Neural cell (in vitro differentiated cells): ENCODE results near the gene PRELID2.

Experiments used
- EZH2 ChIP-seq: fragments of 200-600, 300-800 bp; shearing (Covaris generic), sonication (generic); IDR thresholded peaks from 2 replicates; pipeline ENCODE4 v1.6.1; 2014; ENCODE audit warnings: antibody characterized with exemption, low read length, borderline replicate concordance, mild to moderate bottlenecking; ENCODE audit not compliant: insufficient read depth, poor library complexity, severe bottlenecking
- TF ChIP-seq, protein P1 (sequence below): fragments of 450-650 bp; IDR thresholded peaks from 2 replicates; pipeline ENCODE4 v1.5.1; 2014; ENCODE audit warnings: antibody characterized with exemption, mild to moderate bottlenecking, moderate library complexity; ENCODE audit not compliant: poor library complexity, severe bottlenecking

DNA sequence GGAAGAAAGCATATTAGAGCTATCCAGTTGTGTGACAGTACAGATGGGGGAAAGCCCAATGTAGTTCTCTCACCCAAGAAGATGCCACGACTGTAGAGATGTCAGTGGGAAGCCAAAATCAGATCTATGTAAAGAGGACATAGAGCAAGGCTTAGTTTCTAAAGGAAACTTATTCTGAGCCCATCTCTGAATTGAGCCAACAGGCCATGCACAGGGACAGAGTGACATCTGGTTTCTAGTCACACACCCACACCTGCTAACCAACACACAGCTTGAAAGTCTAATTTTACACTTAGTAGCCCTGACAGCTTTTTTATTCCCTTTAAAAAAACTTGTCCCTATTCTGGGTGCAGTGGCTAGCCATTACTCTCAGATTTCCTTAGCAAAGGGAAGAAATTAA, 22.3 kb downstream of the PRELID2 start:
- TF ChIP-seq, protein P1, sequence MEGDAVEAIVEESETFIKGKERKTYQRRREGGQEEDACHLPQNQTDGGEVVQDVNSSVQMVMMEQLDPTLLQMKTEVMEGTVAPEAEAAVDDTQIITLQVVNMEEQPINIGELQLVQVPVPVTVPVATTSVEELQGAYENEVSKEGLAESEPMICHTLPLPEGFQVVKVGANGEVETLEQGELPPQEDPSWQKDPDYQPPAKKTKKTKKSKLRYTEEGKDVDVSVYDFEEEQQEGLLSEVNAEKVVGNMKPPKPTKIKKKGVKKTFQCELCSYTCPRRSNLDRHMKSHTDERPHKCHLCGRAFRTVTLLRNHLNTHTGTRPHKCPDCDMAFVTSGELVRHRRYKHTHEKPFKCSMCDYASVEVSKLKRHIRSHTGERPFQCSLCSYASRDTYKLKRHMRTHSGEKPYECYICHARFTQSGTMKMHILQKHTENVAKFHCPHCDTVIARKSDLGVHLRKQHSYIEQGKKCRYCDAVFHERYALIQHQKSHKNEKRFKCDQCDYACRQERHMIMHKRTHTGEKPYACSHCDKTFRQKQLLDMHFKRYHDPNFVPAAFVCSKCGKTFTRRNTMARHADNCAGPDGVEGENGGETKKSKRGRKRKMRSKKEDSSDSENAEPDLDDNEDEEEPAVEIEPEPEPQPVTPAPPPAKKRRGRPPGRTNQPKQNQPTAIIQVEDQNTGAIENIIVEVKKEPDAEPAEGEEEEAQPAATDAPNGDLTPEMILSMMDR: no peak
- no peak for TF ChIP-seq EZH2
